GM18507 (cell line): ENCODE data around the gene LRRTM3.

Experiments used
- DNase-seq: peaks from one replicate; pipeline ENCODE4 v3.0.0; 2011; ENCODE audit warnings: low read depth; ENCODE audit not compliant: insufficient read length; ENCODE audit errors: extremely low spot score
- FAIRE-seq: peaks from 2 replicates; lab custom pipeline; 2011; peaks lifted over from hg19 to GRCh38; lab: Jason Lieb, UNC

The LRRTM3 gene

DNA sequence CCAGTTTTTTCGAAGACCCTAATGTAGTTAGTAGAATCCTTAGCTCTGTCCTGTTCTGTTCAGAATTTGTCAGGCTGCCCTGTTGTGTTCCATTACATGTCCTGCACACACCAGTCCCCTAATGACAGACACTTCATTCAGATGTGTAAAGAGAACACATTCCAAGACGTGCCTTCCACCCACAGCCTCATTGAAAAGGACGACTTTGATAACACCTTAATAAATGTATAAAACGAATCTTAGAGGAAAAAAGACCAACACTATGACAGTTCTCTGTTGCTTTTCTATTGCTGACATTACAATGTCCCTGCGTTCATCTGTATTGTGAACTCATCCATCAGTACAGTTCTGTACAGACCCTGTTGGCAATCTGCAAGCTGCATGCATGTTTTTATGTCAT lies 3.5 kb downstream of the LRRTM3 start:
- DNase-seq (no peak), FAIRE-seq (no peak)

DNA sequence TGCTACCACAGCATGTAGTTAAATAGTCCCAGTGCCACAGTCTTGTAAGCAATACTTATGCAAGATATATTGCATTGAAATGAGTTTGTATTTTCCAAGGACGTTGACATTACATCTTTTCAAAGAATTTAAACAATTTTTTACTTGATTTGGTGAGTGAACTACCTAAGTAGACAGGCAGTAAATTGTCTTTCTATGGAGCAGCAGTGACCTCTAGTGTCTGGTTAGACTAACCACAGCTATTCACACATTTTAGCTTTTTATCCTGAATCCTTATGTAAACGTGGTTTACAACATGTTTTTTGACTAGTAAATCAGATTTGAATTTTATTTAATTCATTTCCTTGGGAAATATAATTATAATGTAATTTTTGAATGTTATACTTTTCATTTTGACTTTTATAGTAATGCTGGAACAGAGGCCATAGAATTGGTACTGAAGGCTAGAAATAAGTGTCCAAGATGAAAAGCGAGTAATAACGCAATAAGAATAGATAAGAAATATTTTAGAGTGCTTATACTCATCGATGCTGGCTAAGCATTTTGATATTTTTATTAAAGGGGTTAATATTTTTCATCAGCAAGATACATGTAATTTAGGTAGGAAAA lies 5.6 kb downstream of the LRRTM3 start:
- FAIRE-seq (peak; percentile 59), DNase-seq (no peak)

DNA sequence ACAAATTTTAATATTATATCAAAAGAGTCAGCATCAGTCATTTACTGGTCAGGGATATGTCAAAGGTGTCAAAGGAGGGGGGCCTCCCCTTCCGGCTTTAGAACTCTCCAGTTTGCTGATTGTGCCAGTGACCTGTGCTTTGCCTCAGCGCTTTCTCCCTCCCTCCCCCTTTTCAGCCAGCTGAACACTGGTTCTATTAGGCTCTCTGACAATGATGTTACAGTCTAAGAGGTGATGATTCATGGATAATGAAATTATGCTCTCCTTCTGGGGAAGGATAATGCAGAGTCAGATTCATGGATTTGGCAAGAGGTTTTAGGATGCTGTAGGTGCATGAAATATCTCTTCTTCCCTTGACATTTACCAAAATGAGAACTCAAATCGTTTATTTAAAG lies 6.1 kb downstream of the LRRTM3 start:
- DNase-seq (no peak), FAIRE-seq (no peak)

DNA sequence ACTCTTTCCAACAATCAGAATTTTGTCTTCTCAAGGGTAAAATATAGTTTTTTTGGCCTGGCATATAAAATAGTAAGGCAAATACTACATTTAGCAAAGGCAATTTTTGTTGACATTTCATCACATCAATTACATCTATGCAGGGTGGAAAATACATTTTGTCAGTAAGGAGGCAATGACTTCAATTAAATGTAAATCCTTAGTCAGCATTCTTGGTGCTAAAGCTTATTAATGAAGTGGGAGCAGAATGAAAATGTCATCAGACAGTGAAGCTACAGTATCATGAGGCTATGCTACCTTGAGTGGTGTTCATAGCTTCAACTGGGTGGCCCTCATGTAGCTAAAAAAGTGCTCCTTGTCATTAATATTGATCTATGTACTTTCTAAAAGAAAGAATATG lies 8.9 kb downstream of the LRRTM3 start:
- FAIRE-seq, result no peak

DNA sequence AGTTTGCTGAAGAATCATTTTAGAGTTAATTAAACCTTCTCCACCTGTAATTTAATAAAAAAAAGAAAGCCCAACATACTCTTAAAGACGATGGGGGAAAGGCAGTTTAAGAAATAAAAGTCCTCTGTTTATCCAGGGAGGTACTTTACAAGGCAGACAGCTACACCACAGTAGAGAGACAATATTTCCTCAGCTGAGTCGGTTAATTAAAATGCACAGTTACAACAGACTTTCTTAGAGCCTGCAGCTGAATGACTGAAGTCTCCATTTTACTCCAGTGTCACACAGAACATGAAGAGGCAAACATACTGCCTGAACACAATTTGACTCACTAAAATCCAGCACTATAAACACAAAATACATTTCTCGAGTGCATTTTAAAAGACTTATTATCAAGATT lies 15.1 kb downstream of the LRRTM3 start:
- DNase-seq (no peak), FAIRE-seq (no peak)

More for the DNA sequence above, 8.9 kb downstream of the LRRTM3 start:
- DNase-seq, result no peak

DNA sequence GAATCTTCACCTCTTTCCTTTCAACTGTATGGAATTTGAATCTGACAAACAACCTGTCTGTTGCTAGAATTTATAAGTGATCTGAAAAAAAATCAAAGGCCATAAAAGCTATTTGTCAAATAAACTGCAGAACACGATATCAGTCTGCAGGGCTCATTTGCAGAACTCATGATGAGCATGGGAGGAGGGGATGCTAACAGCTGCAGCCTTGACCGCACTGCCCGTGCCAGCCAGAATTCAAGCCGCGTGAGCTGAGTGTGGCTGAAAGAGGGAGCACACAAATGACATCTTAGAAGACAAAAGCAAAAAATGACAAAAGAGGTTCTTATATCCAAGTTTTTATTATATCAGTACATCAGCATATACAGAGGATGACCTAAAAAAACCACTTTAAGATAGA lies 15.7 kb downstream of the LRRTM3 start:
- no peak for FAIRE-seq
- DNase-seq, result no peak

DNA sequence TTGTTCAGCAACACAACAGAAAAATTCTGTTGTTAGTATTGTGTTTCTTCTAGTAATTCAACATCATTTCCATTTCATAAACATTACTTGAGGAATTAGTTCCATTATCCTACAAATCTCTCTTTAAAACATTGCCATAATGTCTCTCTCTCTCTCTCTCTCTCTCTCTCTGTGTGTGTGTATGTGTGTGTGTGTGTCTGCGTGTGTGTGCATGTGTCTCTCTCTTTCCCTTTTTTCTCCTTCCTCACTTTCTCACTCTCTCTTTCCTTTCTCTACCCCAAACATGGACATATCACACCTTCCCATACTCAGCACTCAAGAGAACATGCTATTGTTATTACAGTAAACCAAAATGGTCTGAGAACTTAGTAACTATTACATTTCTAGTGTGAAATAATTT lies 16.6 kb downstream of the LRRTM3 start:
- DNase-seq (no peak), FAIRE-seq (no peak)

DNA sequence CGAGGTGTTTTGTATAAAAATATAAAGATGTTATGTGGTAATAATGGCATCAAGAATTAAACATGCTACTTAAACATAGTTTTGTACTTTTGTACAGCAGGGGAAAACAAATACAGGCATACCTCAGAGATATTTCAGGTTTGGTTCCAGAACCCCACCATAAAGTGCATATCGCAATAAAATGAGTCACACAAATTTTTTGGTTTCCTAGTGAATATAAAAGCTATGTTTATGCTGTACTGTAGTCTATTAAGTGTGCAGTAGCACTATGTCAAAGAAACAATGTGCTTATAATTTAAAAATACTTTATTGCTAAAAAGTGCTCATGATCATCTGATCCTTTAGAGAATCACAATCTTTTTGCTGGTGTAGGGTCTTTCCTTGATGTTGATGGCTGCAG lies 17.8 kb downstream of the LRRTM3 start:
- DNase-seq (no peak), FAIRE-seq (no peak)

DNA sequence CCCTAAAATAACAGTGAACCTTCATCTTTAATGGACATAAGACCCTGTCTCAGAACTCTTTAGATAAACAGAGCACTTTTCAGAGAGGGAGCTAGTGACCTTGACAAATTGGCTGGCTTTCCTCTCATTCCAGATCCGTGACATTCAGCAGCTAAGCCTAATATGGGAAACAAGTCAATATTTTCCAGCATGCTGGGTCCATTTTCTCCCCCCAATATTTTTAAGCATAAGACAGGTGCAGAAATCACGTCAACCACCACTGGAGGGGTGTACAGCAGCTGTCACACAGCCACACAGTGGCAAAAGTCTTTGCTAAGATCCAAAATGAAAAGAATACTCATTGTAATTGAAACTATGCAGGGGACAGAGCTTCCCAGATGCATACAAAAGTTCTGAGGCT lies 26.1 kb downstream of the LRRTM3 start:
- FAIRE-seq (no peak), DNase-seq (no peak)

DNA sequence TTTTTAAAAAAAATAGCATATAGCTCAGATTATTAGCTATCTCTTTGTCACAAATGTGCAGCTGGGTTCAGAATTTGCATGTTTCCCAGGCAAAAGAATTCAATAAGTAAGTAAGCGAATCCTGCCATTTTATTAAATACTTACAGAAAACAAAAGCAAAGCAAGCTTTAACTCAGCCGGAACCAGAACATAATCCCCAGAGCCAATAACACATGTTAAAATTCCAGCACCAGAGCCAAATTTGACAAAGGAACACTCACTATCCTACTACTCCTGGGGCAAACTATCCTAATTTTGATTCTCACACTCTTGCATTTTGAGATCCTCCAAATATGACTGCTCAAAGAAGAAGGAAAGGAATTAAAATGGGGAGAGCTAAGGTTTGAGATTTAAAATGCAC lies 32.6 kb downstream of the LRRTM3 start:
- DNase-seq, result no peak
- no peak for FAIRE-seq

DNA sequence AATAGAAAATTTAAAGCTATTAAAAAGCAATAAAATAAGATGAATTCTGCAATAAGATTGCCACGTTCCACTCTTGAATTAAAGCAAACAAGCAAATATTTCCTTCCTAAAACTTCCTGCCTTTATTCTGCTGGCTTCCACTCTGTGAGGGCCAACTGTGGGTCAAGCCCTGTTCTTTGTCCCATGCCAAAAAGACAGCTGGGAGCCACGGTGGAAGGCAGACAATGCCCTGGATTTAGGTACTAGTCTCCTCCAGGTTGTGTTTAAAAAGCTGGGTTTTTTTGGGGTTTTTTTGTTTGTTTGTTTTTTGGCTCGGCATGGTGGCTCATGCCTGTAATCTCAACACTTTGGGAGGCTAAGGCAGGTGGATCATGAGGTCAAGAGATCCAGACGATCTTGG lies 39.1 kb downstream of the LRRTM3 start:
- DNase-seq (no peak), FAIRE-seq (no peak)

DNA sequence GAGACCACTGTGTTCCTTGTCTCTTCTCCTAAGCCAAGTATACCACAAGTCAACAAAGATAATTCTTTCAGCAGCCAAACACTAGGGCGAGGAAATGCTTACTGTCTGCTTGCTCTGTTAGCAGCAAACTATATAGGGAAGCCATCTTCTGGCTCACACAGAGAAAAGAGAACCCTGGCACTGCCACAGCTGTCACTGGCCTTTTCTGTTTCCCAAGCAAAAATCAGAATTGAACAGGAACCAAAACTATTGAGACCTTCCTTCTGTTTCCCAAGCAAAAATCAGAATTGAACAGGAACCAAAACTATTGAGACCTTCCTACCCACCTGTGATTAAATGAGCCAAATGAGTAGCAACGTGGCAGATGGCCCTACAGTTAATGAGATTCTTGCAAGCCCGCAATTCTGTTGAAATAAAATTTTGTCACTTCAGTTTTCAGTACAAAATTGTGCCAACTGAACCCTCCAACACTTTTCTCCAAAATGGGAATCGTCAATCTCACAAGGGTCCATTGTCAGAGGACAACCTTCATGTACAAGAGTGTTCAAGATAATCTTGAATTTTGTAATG lies 54.5 kb downstream of the LRRTM3 start:
- no peak for FAIRE-seq
- no peak for DNase-seq

DNA sequence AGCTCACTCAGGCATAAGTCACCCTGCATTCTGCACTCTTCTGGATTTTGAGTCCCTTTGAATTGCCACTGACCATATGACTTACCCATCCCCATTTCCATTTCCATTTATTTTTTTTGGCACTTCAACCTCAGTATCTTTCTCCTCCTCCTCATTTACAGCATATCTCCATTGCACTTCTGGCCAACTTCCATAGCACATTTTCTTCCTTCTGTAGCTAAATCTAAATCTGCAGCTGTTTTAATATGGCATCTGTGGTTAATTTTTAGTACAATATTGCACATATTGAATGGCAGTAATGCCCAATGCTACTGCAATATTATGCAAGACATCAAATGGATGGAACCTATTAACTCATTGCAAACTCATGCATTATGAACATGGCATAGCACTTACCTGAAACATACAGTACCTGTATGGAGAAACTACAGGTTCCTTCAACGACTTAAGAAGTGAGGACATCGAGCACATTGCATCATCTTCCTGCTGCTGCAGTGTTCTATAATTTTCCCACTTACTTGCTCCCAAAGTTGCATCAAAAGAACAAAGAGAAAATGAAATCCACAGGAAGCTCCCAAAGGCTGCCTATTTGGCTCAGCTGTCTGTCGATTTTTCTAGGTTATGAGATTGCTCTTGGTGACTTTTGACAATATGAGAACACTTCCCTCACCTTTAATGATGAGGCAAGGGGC lies 55.7 kb downstream of the LRRTM3 start:
- DNase-seq (no peak), FAIRE-seq (no peak)

DNA sequence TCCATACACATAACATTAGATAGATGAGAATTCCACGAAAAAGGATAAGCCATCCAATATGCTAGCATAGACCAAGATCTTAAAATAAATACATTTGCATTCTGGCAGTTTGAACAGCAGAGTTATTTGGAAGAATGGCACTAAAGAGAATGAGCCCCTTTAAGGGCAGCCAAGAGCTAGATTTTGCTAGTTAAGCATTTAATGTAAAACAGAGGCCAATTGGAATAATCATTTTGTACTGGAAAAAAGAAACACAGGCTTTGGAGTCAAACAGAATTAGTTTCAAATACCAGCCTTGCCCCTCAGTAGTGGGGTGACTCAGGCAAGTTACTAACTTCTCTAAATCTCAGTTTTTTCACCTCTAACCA lies 56.2 kb downstream of the LRRTM3 start:
- no peak for DNase-seq

DNA sequence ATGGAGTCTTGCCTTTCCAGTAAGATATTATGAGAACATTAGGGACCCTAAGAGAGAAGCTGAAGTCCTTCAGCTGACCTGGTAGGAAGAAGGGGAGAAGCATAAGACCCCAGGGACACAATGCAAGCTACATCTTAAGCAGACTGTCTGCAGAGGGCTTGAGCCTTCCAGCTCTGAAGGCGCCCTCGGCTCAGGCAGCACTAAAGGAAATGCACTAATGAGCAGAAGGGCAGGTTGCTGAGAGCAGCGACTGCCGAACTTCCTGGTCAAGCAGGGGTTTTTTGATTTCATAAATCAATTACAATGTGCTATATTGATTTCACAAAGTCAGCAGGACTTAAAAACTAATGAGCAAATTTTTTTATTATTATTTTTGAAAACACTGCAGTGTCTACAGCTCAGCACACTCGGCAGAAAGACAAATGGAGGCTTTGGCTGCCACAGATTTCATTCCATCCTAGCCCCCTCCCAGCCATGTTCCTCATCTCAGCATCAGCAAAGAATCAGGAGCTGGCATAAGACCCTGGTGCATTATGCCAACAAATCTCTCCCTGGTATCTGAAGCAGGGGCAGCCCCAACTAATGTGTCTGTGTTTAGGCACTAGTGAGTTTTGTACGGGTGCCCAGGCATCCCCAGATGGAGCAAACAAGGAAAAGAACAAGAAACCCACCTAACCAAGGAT lies 57.1 kb downstream of the LRRTM3 start:
- FAIRE-seq, result no peak

More for the DNA sequence above, 56.2 kb downstream of the LRRTM3 start:
- FAIRE-seq, result no peak

DNA sequence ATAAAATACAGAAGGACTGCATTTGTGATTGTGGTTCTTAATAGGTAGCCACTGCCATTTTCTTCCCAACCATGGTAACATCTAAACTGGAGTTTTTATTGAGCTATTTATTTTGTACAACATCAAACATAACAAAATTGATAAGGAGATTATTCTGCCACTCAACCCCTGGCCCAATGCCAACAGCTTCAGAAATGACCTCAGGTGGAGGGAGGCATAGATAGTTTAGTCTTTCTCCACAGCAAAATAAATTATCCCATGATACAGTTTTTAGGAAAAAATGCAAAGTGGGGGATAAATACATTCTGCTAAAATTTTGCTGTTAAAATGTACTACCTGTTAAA lies 57.6 kb downstream of the LRRTM3 start:
- DNase-seq (no peak), FAIRE-seq (no peak)

More for the DNA sequence above, 57.1 kb downstream of the LRRTM3 start:
- no peak for DNase-seq

DNA sequence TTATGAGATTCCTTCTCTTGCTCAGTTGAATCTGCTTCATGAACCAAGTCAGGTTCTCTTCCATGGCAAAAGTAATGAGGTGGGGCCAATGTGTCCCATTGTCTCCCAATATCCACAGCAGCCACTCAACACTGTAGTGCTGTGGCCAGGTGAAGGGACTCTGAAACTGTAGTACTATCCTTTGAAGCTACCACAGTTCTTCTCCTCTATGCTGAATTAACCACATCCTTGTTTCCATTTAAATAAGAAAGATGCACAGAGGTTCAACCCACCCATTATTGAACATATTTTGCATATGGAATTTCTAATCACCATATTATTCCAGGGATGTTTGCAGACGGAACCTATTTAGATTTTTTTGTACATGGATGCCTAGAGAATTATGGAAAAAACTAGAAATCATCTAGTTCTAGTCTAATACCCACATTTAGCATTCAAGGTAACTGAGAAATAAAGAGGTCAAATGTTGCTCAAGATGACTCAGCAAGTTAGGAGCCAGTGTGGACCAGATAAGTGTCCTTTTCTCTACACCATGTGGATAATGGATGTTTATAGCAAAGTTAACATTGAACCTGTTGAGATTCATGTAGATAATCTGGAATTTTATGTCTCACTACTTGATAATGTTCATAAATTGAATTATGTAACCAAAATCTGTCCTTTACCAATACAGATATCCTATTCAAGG lies 64.5 kb downstream of the LRRTM3 start:
- no peak for FAIRE-seq
- no peak for DNase-seq

DNA sequence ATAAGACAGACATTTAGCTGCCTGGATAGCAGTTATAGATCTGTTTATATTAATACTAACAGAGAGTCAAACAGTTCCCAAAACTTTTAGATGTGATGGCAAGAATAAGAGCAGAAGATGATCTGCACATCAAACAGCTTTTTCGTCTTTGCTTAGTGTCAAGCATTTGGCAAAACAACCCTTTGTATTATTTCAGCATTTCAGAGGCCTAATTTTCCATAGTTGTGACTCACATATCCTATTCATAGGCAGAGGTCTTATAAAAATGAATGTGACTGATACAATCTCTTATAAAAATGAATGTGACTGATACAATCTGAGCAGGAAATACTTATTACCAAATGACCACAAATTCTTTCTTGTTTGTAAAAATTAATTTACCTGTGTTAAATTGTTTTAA lies 71.2 kb downstream of the LRRTM3 start:
- FAIRE-seq (no peak), DNase-seq (no peak)

DNA sequence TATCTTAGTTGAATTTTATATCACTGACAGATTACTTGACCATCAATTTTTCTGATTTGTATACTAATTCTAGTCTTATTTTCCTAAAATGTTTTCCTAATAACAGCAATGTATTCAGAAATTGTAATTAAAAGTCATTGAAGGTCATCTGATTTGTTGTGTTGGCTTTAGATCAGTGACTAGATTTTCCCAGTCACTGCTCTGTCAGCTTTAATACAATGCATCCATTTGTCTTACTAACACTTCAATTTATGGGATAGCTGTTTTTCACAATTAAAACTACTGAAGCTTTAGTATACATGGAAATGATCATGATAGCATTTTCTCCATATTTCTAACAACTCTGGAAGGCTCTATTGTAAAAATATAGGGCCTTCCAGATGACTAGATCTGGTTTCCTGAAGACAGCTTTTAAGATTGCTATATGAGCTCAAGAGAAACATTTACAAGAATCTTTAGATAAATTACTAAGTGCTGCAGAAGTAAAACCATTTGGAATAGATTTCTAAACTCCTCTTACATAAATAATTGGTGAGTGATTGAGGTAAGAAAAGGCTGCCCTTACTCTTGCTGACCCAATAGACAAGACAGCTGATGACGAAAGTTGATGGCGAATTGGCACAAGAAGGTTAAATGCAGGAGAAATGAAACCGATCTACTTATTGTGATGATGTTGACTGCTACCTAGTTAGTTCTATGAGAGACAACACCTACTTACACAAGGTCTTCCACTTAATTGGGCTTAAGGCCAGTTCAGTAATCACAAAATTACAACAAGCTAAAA lies 74.1 kb downstream of the LRRTM3 start:
- FAIRE-seq (no peak), DNase-seq (no peak)

DNA sequence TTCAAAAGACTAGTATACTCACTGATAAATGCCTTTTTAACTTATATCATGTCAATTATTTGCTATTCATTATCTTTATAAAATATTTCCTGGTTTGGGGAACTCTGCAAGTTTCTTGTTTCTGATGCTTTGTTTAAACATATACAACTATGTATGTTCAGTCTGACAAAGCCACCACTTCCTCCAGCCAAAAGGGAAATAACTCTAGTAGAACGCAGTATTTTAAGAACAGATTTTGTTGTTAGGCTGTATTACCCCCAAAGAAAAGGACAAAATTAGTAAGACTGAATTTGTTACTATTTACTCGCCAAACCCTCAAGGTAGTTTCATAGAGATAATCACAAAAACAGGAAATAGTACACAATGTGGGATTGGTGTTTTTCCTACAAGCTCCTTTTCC lies 78.9 kb downstream of the LRRTM3 start:
- DNase-seq (no peak), FAIRE-seq (no peak)
